GM21526 (cell line): Measurements from ENCODE around the gene PDE5A.
"Not testable (repeated sequence)": the region's sequence is repeated elsewhere in the genome, so short reads cannot be mapped to it uniquely, and the experiment has no call there.

Source experiments
- ATAC-seq: cut with Tn5 transposase; IDR thresholded peaks from one replicate; pipeline ENCODE4 v1.9.1; 2021; ENCODE audit warnings: moderate library complexity; ENCODE audit not compliant: unreplicated experiment, low FRiP score

Gene PDE5A

GRCh38 chr4:119647558-119647957 lies 19.0 kb upstream of the PDE5A start:
- no peak for ATAC-seq

- no peak for ATAC-seq
Measured at GRCh38 chr4:119646347-119647071, 17.9 kb upstream of the PDE5A start.

- no peak for ATAC-seq
Measured at GRCh38 chr4:119643306-119644042, 14.9 kb upstream of the PDE5A start.

GRCh38 chr4:119641765-119642164 lies 13.2 kb upstream of the PDE5A start:
- no peak for ATAC-seq

GRCh38 chr4:119638359-119638758 lies 9.8 kb upstream of the PDE5A start:
- no peak for ATAC-seq

GRCh38 chr4:119636851-119637250 lies 8.2 kb upstream of the PDE5A start:
- ATAC-seq: not testable (repeated sequence)

- no peak for ATAC-seq
Measured at GRCh38 chr4:119632216-119632615, 3.6 kb upstream of the PDE5A start.

- ATAC-seq: peak; percentile 28
Measured at GRCh38 chr4:119629142-119629471, 503 bp upstream of the PDE5A start.

- ATAC-seq: peak; percentile 65
Measured at GRCh38 chr4:119627267-119628255, 1.0 kb downstream of the PDE5A start.

GRCh38 chr4:119626943-119627266 lies 1.7 kb downstream of the PDE5A start:
- no peak for ATAC-seq

- ATAC-seq: no peak
Measured at GRCh38 chr4:119626420-119626819, 2.2 kb downstream of the PDE5A start.

GRCh38 chr4:119625761-119626160 lies 2.8 kb downstream of the PDE5A start:
- no peak for ATAC-seq

GRCh38 chr4:119624356-119624755 lies 4.2 kb downstream of the PDE5A start:
- ATAC-seq: no peak

- ATAC-seq: no peak
Measured at GRCh38 chr4:119623025-119623424, 5.6 kb downstream of the PDE5A start.

- ATAC-seq: no peak
Measured at GRCh38 chr4:119615068-119615719, 13.4 kb downstream of the PDE5A start.

- no peak for ATAC-seq
Measured at GRCh38 chr4:119604266-119604665, 24.3 kb downstream of the PDE5A start.

- ATAC-seq: no peak
Measured at GRCh38 chr4:119602366-119602765, 26.2 kb downstream of the PDE5A start.

- no peak for ATAC-seq
Measured at GRCh38 chr4:119598521-119598920, 30.1 kb downstream of the PDE5A start.

- no peak for ATAC-seq
Measured at GRCh38 chr4:119597377-119597776, 31.2 kb downstream of the PDE5A start.

- ATAC-seq: no peak
Measured at GRCh38 chr4:119593698-119594097, 34.9 kb downstream of the PDE5A start.

GRCh38 chr4:119592830-119593229 lies 35.8 kb downstream of the PDE5A start:
- ATAC-seq: no peak
